C4-2B (cell line): ENCODE results near the gene RAP1A.

ENCODE experiments used
- H3K27ac ChIP-seq: fragments of 450-650 bp; 2 replicates; pipeline ENCODE4 v1.5.1; 2017
- CTCF ChIP-seq: fragments of 450-650 bp; conservative IDR thresholded peaks from 2 replicates; pipeline ENCODE4 v1.5.1; 2017; ENCODE audit warnings: mild to moderate bottlenecking
- ZFX ChIP-seq: fragments of 450-650 bp; IDR thresholded peaks from 2 replicates; pipeline ENCODE4 v1.6.1; 2017

RAP1A gene

GRCh38 chr1:111660204-111661150 lies 40.9 kb downstream of the RAP1A start:
- no peak overlapping the region for H3K27ac ChIP-seq
- TF ChIP-seq CTCF, result no peak
- no peak for TF ChIP-seq ZFX

DNA sequence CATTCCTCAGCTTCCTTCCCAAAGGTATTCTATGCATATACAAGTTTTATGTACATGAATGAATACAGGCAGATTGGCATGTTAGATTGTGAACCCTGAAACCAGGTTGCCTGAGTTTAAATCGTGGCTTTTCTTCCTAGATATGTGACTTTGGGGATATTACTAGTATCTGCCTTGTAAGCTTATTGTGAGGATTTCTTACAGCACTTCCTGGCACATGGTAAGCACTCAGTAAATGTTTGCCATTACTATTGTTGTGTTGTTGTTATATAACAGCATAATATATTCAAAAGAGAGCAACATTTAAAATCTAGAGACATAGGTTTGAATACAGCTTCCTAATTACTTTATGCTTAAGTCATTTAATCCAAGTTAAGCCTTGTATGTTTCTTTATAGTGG lies 45.1 kb downstream of the RAP1A start:
- no peak for TF ChIP-seq CTCF
- TF ChIP-seq ZFX, result no peak
- H3K27ac ChIP-seq, result no peak overlapping the region

GRCh38 chr1:111665497-111665896 lies 45.9 kb downstream of the RAP1A start:
- TF ChIP-seq CTCF, result no peak
- TF ChIP-seq ZFX, result no peak
- no peak overlapping the region for H3K27ac ChIP-seq

DNA sequence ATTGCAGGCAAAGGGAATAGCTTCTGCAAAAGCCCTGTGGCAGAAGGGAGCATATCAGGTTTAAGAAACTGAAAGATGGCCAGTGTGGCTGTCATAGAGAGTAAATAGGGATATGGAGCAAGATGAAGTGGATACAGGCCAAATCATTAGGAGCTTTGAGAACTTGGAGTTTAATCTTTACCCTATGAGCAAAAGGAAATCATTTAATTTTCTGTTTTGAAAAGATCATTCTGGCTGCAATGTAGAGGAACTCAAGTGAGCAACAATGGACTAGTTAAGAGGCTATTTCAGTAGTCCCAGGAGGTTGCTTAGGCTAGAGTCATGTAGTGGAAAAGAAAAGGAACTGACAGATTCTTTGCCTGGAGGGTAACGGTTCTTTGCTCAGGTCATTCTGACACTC lies 47.2 kb downstream of the RAP1A start:
- H3K27ac ChIP-seq, result no peak overlapping the region
- TF ChIP-seq CTCF (no peak), ZFX (no peak)

- no peak for TF ChIP-seq ZFX
- no peak for TF ChIP-seq CTCF
- H3K27ac ChIP-seq, result no peak overlapping the region
Observed at GRCh38 chr1:111669268-111669667, 49.7 kb downstream of the RAP1A start.

GRCh38 chr1:111671852-111672251 lies 52.3 kb downstream of the RAP1A start:
- no peak overlapping the region for H3K27ac ChIP-seq
- no peak for TF ChIP-seq CTCF
- no peak for TF ChIP-seq ZFX

- H3K27ac ChIP-seq, result no peak overlapping the region
- TF ChIP-seq CTCF, result no peak
- TF ChIP-seq ZFX, result no peak
Observed at GRCh38 chr1:111672331-111672730, 52.7 kb downstream of the RAP1A start.
